ENCODE results near the gene TJP3. TPM values are rescaled to one million over a fixed set of nuclear protein-coding genes. Genes with fewer than 3 reads are reported as not detected.

TJP3 gene
- total RNA-seq, 1 donor from 2014 or later: 20.0 TPM

DNA sequence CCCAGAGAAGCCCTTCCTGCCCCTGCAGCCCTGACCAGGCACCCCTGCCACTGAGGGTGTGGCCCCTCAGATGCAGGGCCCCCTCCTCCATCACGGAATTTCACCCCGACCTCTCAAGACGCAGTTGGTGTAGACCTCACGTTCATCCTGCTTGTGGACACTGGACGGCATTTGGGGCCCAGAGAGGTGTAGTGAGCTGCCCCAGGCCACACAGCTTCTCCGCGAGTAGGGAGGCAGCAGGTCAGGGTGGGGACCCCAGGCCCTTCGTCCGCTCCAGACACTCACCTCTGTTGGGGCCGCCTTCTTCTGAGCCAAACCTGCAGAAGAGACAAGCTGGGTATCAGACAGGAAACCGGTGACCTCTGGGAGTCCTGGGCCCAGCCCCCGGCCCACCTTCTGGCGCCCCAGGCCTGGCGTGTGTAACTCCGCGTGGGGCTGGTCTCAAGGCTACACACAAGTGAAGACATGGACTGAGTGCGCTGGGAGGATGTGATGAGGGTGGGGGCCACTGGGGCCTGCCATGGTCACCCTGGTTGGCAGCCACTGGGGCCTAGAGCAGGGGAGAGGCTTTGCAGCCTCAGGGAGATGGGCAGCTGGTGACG, 41.0 kb upstream of the TJP3 start:
- H3K4me1 Mint-ChIP-seq (ENCODE audit: unreplicated experiment): peaks cover 19% of the 10 kb centered on the region
- H3K9me3 Mint-ChIP-seq: no peaks in the 10 kb centered on the region
- no peak for DNase-seq (ENCODE audit: extremely low spot score, unreplicated experiment)
- H3K36me3 Mint-ChIP-seq: no peaks in the 10 kb centered on the region
- TF ChIP-seq CTCF (conservative IDR thresholded peaks at IDR 0.05): no peak
- no peaks in the 10 kb centered on the region for H3K27me3 Mint-ChIP-seq
- H3K27ac Mint-ChIP-seq: no peak overlapping the region
- H3K4me3 Mint-ChIP-seq: no peak overlapping the region

DNA sequence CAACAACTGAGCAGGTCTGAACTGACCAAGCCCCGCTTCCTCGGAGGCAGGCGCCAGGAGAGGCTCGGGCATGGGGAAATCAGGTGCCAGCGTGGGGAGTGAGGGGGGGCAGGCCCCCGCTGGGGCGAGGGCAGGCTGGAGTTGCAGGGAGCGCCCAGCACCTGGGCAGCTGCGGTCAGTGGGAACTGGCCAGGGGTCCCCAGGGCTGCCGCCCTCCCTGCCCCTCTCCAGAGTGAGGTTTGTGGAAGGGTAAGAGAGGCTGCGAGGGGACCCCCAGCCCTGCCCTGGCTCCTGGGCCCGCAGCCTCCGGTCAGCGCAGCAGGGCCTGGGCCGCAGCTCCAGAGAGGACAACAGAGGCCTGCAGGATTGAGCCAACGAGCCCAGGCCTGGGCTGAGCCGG, 40.4 kb upstream of the TJP3 start:
- Mint-ChIP-seq H3K4me1 (ENCODE audit: unreplicated experiment) (peaks cover 22% of the 10 kb centered on the region), H3K36me3 (no peaks in the 10 kb centered on the region), H3K4me3 (no peak overlapping the region), H3K27me3 (no peaks in the 10 kb centered on the region), H3K9me3 (no peaks in the 10 kb centered on the region), H3K27ac (no peak overlapping the region)
- TF ChIP-seq CTCF (conservative IDR thresholded peaks at IDR 0.05): no peak
- DNase-seq (ENCODE audit: extremely low spot score, unreplicated experiment): no peak

- Mint-ChIP-seq H3K36me3 (no peaks in the 10 kb centered on the region), H3K4me1 (ENCODE audit: unreplicated experiment) (peaks cover 22% of the 10 kb centered on the region), H3K27me3 (no peaks in the 10 kb centered on the region), H3K4me3 (peak overlapping the region; percentile 51), H3K9me3 (no peaks in the 10 kb centered on the region), H3K27ac (peak overlapping the region; percentile 58)
- no peak for TF ChIP-seq CTCF (conservative IDR thresholded peaks at IDR 0.05)
- DNase-seq (ENCODE audit: extremely low spot score, unreplicated experiment): no peak
Observed at GRCh38 chr19:3668331-3669081, 39.7 kb upstream of the TJP3 start.

GRCh38 chr19:3669082-3669946, 38.9 kb upstream of the TJP3 start:
- Mint-ChIP-seq H3K4me3 (peak overlapping the region; percentile 31), H3K27me3 (no peaks in the 10 kb centered on the region), H3K27ac (peak overlapping the region; percentile 58), H3K36me3 (no peaks in the 10 kb centered on the region), H3K4me1 (ENCODE audit: unreplicated experiment) (peaks cover 22% of the 10 kb centered on the region), H3K9me3 (no peaks in the 10 kb centered on the region)
- no peak for DNase-seq (ENCODE audit: extremely low spot score, unreplicated experiment)
- no peak for TF ChIP-seq CTCF (conservative IDR thresholded peaks at IDR 0.05)

- no peaks in the 10 kb centered on the region for H3K27me3 Mint-ChIP-seq
- no peak overlapping the region for H3K4me3 Mint-ChIP-seq
- peak overlapping the region; percentile 69 for H3K27ac Mint-ChIP-seq
- no peak for TF ChIP-seq CTCF (conservative IDR thresholded peaks at IDR 0.05)
- no peaks in the 10 kb centered on the region for H3K36me3 Mint-ChIP-seq
- H3K9me3 Mint-ChIP-seq: no peaks in the 10 kb centered on the region
- H3K4me1 Mint-ChIP-seq (ENCODE audit: unreplicated experiment): peaks cover 27% of the 10 kb centered on the region
- no peak for DNase-seq (ENCODE audit: extremely low spot score, unreplicated experiment)
Observed at GRCh38 chr19:3669947-3670795, 38.0 kb upstream of the TJP3 start.

Measured in type B pancreatic cell (in vitro differentiated cells).